ENCODE data around the gene NCAM1.

Gene NCAM1

GRCh38 chr11:113240790-113241635 is 279.8 kb downstream of the NCAM1 start:
- DNase-seq (ENCODE audit: extremely low spot score, insufficient read length, low read depth), result no peak
- no peak for FAIRE-seq

DNA sequence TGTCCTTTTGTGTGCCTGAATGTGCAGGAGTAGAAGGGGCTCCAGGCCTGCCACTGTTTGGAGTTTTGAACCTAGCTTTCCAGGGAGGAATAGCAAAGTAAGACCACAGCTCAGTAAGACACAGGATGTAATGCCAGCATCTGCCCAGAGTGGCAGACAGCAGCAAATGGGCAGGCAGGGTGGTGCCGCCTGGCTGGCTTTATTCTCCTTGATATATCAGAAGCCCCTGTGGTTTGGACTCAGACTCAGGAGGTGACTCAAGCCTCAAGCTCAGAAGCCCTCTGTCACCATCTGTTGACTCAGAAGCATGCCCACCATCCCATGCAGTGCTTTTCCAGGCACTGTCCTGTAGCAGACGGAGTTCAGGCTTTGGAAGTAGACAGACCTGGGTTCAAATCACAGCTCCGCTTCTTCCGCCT is 280.4 kb downstream of the NCAM1 start:
- no peak for FAIRE-seq
- no peak for DNase-seq (ENCODE audit: extremely low spot score, insufficient read length, low read depth)

GRCh38 chr11:113242060-113242459 is 280.8 kb downstream of the NCAM1 start:
- DNase-seq (ENCODE audit: extremely low spot score, insufficient read length, low read depth), result no peak
- FAIRE-seq, result no peak

GRCh38 chr11:113242767-113243397 is 281.7 kb downstream of the NCAM1 start:
- no peak for FAIRE-seq

GRCh38 chr11:113243696-113244095 is 282.5 kb downstream of the NCAM1 start:
- FAIRE-seq (no peak), DNase-seq (ENCODE audit: extremely low spot score, insufficient read length, low read depth) (no peak)

More at GRCh38 chr11:113242767-113243397, 281.7 kb downstream of the NCAM1 start:
- no peak for DNase-seq (ENCODE audit: extremely low spot score, insufficient read length, low read depth)

GRCh38 chr11:113245216-113245615 is 284.0 kb downstream of the NCAM1 start:
- no peak for FAIRE-seq
- no peak for DNase-seq (ENCODE audit: extremely low spot score, insufficient read length, low read depth)

GRCh38 chr11:113247221-113247620 is 286.0 kb downstream of the NCAM1 start:
- DNase-seq (ENCODE audit: extremely low spot score, insufficient read length, low read depth) (no peak), FAIRE-seq (no peak)

DNA sequence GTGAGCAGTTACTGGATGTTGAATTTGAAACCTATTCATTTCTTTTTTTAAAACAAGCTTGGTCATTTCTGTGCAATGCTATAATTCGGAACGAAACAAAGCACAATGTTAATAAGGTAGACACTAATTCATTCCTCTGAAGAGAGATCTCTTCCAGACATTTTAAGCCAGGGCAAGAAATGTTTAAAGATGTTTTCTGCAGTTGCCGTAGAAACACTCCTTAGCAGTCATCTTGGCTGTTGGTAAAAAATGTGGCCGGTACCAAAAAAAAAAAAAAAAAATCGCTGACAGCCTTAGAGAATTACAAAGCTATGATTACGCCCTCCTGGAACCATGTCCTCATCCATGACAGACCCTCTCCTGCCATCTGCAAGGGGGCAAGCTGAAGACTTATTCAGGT is 286.7 kb downstream of the NCAM1 start:
- DNase-seq (ENCODE audit: extremely low spot score, insufficient read length, low read depth) (no peak), FAIRE-seq (no peak)

- DNase-seq (ENCODE audit: extremely low spot score, insufficient read length, low read depth) (no peak), FAIRE-seq (no peak)
Observed at GRCh38 chr11:113248702-113249490, 287.7 kb downstream of the NCAM1 start.

DNA sequence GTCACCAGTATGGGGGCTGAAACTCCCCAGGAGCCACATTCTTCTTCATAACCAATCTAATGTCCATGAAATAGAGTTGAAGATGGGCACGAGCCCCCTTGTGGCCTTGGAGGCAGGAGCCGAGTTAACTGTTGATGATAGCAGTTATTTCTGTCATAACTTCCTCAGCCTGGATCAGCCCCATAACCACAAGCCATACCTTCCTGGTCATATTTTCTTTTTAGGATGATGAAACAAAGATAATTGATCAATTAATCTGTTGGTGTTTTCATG is 288.2 kb downstream of the NCAM1 start:
- DNase-seq (ENCODE audit: extremely low spot score, insufficient read length, low read depth) (no peak), FAIRE-seq (no peak)

DNA sequence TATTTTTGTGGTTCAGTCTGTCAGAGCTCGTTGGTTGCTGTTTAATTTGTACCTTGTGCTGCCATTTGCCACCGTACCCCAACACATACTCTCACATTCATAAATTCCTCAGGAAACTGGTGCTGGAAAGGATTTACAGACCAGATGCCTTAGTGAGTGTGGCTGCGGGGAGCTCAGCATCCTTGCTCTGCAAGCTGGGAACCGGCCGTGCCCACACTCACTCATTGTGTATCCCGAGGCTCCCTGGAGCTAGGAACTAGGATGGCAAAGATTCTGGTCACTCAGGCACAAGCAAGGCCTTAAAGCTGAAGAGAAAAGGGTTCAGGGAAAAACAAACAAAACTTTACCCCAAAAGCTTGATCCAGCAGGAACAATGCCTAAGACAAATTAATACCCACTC is 288.6 kb downstream of the NCAM1 start:
- FAIRE-seq, result no peak

DNA sequence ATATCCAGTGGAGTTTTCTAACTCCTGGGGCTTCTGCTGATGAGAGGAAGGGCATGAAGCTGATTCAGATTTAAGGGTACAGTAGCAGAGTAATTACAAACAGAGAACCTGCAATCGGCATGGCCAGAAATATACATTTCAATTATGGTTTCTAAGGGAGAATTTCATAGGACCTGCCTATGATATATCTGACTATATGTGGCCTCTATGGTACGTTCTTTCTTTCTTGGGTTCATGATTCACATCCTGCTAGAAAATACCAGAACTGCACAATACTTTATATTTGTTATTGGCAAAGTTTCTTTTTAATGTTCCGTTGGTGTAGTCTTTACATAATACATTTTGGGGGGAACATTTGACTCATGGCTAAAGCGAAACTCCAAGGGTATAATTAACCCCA is 290.1 kb downstream of the NCAM1 start:
- DNase-seq (ENCODE audit: extremely low spot score, insufficient read length, low read depth) (no peak), FAIRE-seq (no peak)

More for the DNA sequence above, 288.6 kb downstream of the NCAM1 start:
- no peak for DNase-seq (ENCODE audit: extremely low spot score, insufficient read length, low read depth)

DNA sequence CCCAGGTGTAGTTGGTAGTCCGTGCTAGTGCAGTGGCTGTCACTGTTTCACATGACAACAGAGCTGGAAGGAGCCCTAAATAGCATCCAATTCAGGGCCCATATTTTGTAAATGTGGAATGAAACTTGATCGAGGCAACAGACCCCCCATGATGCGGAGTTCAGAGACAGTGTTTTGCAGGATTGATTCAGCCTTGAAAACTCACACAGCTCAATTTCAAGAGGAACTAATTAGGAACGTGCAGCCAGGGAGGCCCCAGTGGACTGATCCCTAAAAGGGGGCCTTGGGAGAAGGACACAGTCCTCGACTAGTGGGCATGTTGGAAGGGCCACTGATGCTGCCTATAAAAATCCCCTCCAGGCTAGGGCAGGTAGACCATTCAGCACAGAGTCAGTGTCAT is 292.2 kb downstream of the NCAM1 start:
- FAIRE-seq, result no peak
- DNase-seq (ENCODE audit: extremely low spot score, insufficient read length, low read depth), result no peak

GRCh38 chr11:113255096-113255495 is 293.9 kb downstream of the NCAM1 start:
- FAIRE-seq, result no peak
- DNase-seq (ENCODE audit: extremely low spot score, insufficient read length, low read depth), result no peak

DNA sequence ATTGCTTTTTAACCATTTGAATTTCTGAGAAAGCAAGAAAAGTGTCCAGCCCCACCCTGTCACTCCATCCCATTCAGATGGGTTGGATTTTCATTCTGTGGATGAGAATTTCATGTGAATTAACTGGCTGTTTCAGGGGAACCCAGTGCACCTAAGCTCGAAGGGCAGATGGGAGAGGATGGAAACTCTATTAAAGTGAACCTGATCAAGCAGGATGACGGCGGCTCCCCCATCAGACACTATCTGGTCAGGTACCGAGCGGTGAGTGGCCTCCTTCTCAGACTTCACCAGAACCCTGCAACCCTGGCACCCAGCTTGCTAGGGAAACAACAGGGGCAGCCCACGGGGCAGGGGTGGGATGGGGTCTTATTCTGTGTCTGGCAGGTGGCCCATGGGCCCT is 294.5 kb downstream of the NCAM1 start:
- DNase-seq (ENCODE audit: extremely low spot score, insufficient read length, low read depth) (no peak), FAIRE-seq (no peak)

- DNase-seq (ENCODE audit: extremely low spot score, insufficient read length, low read depth), result no peak
- no peak for FAIRE-seq
Observed at GRCh38 chr11:113256431-113257202, 295.4 kb downstream of the NCAM1 start.

DNA sequence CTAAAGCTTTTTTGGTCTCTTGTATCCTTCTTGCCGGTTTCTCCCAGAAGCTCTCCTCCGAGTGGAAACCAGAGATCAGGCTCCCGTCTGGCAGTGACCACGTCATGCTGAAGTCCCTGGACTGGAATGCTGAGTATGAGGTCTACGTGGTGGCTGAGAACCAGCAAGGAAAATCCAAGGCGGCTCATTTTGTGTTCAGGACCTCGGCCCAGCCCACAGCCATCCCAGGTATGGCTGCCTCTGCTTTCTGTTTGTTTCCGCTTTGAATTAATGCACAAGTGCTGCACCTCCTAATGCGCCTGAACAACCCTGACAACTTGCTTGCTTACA is 298.8 kb downstream of the NCAM1 start:
- DNase-seq (ENCODE audit: extremely low spot score, insufficient read length, low read depth) (no peak), FAIRE-seq (no peak)

DNA sequence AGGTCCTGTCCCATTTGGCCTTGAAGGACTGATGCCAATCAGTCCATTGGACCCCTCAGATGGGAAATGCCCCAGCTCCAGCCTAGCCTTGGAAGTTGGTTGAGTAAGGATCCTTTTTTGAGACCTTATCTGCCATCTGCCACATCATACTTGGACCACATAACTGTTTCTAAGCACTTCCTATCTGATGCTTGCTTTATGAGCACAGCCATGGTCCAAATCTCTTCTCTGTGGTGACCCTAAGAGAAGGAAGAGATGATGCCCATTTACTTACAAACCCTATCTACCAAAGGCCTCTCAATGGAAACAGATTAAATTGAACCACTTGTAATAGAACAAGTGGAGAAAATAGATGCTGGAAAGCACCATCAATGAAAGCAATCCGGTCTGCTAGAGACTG is 299.3 kb downstream of the NCAM1 start:
- FAIRE-seq, result no peak
- DNase-seq (ENCODE audit: extremely low spot score, insufficient read length, low read depth), result no peak

GRCh38 chr11:113261709-113262475 is 300.7 kb downstream of the NCAM1 start:
- DNase-seq (ENCODE audit: extremely low spot score, insufficient read length, low read depth) (no peak), FAIRE-seq (no peak)

DNA sequence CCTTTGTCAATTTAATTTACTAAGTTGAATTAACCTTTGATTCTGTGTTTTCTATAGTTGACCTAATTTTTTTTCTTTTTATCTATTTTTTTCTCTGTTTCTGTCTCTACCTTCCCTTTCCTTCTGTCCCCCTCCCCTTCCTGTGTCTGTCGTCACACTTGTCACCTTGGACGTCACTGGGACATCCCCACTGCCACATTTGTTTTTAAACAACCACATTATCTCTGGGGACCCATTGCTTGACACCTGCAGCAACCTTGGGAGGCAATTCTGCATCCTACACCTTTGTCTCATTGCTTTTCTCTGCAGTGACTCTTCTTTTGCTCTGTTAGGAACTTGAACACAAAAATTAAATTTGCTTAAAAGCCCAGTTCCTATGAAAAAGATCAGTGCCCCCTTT is 301.4 kb downstream of the NCAM1 start:
- DNase-seq (ENCODE audit: extremely low spot score, insufficient read length, low read depth) (no peak), FAIRE-seq (no peak)
